ENCODE results near the gene NPHP1. TPM values are rescaled to one million over a fixed set of nuclear protein-coding genes. Genes with fewer than 3 reads are reported as not detected.

Gene NPHP1
- total and polyA plus RNA-seq, 4 experiments from 2014 or later: 0.23 to 1.3 (median 0.91) TPM

GRCh38 chr2:110126086-110126773, 78.6 kb downstream of the NPHP1 start:
- ChIA-PET POLR2A (ENCODE audit: partially characterized antibody) (no interaction called here), CTCF (ENCODE audit: partially characterized antibody) (no interaction called here)
- no peak overlapping the region for H3K4me3 ChIP-seq (ENCODE audit: low read length in 2 of 2)
- H3K27ac ChIP-seq (ENCODE audit: low read depth, low read length): no peak overlapping the region
- intact Hi-C loops (cut with micrococcal nuclease): no loop called here
- no peaks in the 10 kb centered on the region for H3K4me1 Mint-ChIP-seq
- H3K9me3 Mint-ChIP-seq: peaks cover 0 to 2% (median 0%) of the 10 kb centered on the region in 8 donors
- DNase-seq: no peak
- H3K4me1 ChIP-seq (ENCODE audit: insufficient read depth, low read length): no peaks in the 10 kb centered on the region
- no peak overlapping the region for H3K27ac Mint-ChIP-seq
- no peaks in the 10 kb centered on the region for H3K36me3 ChIP-seq (ENCODE audit: insufficient read depth, low read length)
- no peaks in the 10 kb centered on the region for H3K9me3 ChIP-seq (ENCODE audit: control insufficient read depth in 1 of 2, low read length in 2 of 2)
- no peaks in the 10 kb centered on the region for H3K27me3 ChIP-seq (ENCODE audit: insufficient read depth, low read length)
- H3K4me3 Mint-ChIP-seq: no peak overlapping the region
- no peaks in the 10 kb centered on the region for H3K36me3 Mint-ChIP-seq
- peaks cover 2 to 3% of the 10 kb centered on the region in 2 donors for H3K27me3 Mint-ChIP-seq

- H3K4me3 Mint-ChIP-seq: no peak overlapping the region
- no peaks in the 10 kb centered on the region for H3K36me3 ChIP-seq (ENCODE audit: insufficient read depth, low read length)
- H3K4me1 ChIP-seq (ENCODE audit: insufficient read depth, low read length): no peaks in the 10 kb centered on the region
- H3K9me3 ChIP-seq (ENCODE audit: control insufficient read depth in 1 of 2, low read length in 2 of 2): no peaks in the 10 kb centered on the region
- intact Hi-C loops (cut with micrococcal nuclease): no loop called here
- H3K36me3 Mint-ChIP-seq: no peaks in the 10 kb centered on the region
- H3K9me3 Mint-ChIP-seq: no peaks in the 10 kb centered on the region
- H3K27me3 ChIP-seq (ENCODE audit: insufficient read depth, low read length): no peaks in the 10 kb centered on the region
- peaks cover 3 to 6% of the 10 kb centered on the region in 2 donors for H3K27me3 Mint-ChIP-seq
- DNase-seq: no peak
- CTCF ChIA-PET (ENCODE audit: partially characterized antibody): no interaction called here
- H3K27ac Mint-ChIP-seq: no peak overlapping the region
- H3K4me1 Mint-ChIP-seq: no peaks in the 10 kb centered on the region
- POLR2A ChIA-PET (ENCODE audit: partially characterized antibody): no interaction called here
- H3K4me3 ChIP-seq (ENCODE audit: low read length in 2 of 2): no peak overlapping the region
- H3K27ac ChIP-seq (ENCODE audit: low read depth, low read length): no peak overlapping the region
Observed at GRCh38 chr2:110124939-110125691, 79.7 kb downstream of the NPHP1 start.

- Histone ChIP-seq H3K9me3 (ENCODE audit: control insufficient read depth in 1 of 2, low read length in 2 of 2) (no peaks in the 10 kb centered on the region), H3K4me1 (ENCODE audit: insufficient read depth, low read length) (no peaks in the 10 kb centered on the region), H3K36me3 (ENCODE audit: insufficient read depth, low read length) (no peaks in the 10 kb centered on the region), H3K27me3 (ENCODE audit: insufficient read depth, low read length) (no peaks in the 10 kb centered on the region), H3K4me3 (ENCODE audit: low read length in 2 of 2) (no peak overlapping the region), H3K27ac (ENCODE audit: low read depth, low read length) (no peak overlapping the region)
- intact Hi-C loops (cut with micrococcal nuclease): no loop called here
- no peak overlapping the region for H3K27ac Mint-ChIP-seq
- no peak for DNase-seq
- ChIA-PET POLR2A (ENCODE audit: partially characterized antibody) (no interaction called here), CTCF (ENCODE audit: partially characterized antibody) (no interaction called here)
- peaks cover 5 to 10% of the 10 kb centered on the region in 2 donors for H3K27me3 Mint-ChIP-seq
- H3K4me3 Mint-ChIP-seq: no peak overlapping the region
- no peaks in the 10 kb centered on the region for H3K36me3 Mint-ChIP-seq
- H3K4me1 Mint-ChIP-seq: no peaks in the 10 kb centered on the region
- H3K9me3 Mint-ChIP-seq: no peaks in the 10 kb centered on the region
Observed at GRCh38 chr2:110124038-110124825, 80.6 kb downstream of the NPHP1 start.

GRCh38 chr2:110121592-110121991, 83.2 kb downstream of the NPHP1 start:
- Histone ChIP-seq H3K4me3 (ENCODE audit: low read length in 2 of 2) (no peak overlapping the region), H3K27me3 (ENCODE audit: insufficient read depth, low read length) (peaks cover 10% of the 10 kb centered on the region), H3K9me3 (ENCODE audit: control insufficient read depth in 1 of 2, low read length in 2 of 2) (no peaks in the 10 kb centered on the region), H3K4me1 (ENCODE audit: insufficient read depth, low read length) (no peaks in the 10 kb centered on the region), H3K36me3 (ENCODE audit: insufficient read depth, low read length) (no peaks in the 10 kb centered on the region), H3K27ac (ENCODE audit: low read depth, low read length) (no peak overlapping the region)
- ChIA-PET CTCF (ENCODE audit: partially characterized antibody) (interaction anchor here (0.8 kb wide), 1 partner anchor 35 kb away, joined by 3 read pairs; no protein-coding TSS in a partner anchor), POLR2A (ENCODE audit: partially characterized antibody) (no interaction called here)
- Mint-ChIP-seq H3K27me3 (peaks cover 20 to 25% of the 10 kb centered on the region in 2 donors), H3K36me3 (no peaks in the 10 kb centered on the region), H3K4me1 (no peaks in the 10 kb centered on the region), H3K4me3 (no peak overlapping the region), H3K27ac (no peak overlapping the region), H3K9me3 (no peaks in the 10 kb centered on the region)
- no peak for DNase-seq
- intact Hi-C loops (cut with micrococcal nuclease): no loop called here

- Histone ChIP-seq H3K9me3 (ENCODE audit: control insufficient read depth in 1 of 2, low read length in 2 of 2) (no peaks in the 10 kb centered on the region), H3K27ac (ENCODE audit: low read depth, low read length) (no peak overlapping the region), H3K27me3 (ENCODE audit: insufficient read depth, low read length) (peaks cover 15% of the 10 kb centered on the region), H3K4me1 (ENCODE audit: insufficient read depth, low read length) (no peaks in the 10 kb centered on the region), H3K36me3 (ENCODE audit: insufficient read depth, low read length) (no peaks in the 10 kb centered on the region), H3K4me3 (ENCODE audit: low read length in 2 of 2) (no peak overlapping the region)
- DNase-seq: no peak
- H3K27me3 Mint-ChIP-seq: peaks cover 22 to 30% of the 10 kb centered on the region in 2 donors
- H3K27ac Mint-ChIP-seq: no peak overlapping the region
- H3K36me3 Mint-ChIP-seq: no peaks in the 10 kb centered on the region
- no peaks in the 10 kb centered on the region for H3K9me3 Mint-ChIP-seq
- CTCF ChIA-PET (ENCODE audit: partially characterized antibody): no interaction called here
- no peaks in the 10 kb centered on the region for H3K4me1 Mint-ChIP-seq
- POLR2A ChIA-PET (ENCODE audit: partially characterized antibody): no interaction called here
- intact Hi-C loops (cut with micrococcal nuclease): no loop called here
- no peak overlapping the region for H3K4me3 Mint-ChIP-seq
Observed at GRCh38 chr2:110121052-110121334, 83.8 kb downstream of the NPHP1 start.

GRCh38 chr2:110120171-110121051, 84.4 kb downstream of the NPHP1 start:
- no peaks in the 10 kb centered on the region for H3K36me3 ChIP-seq (ENCODE audit: insufficient read depth, low read length)
- peaks cover 15% of the 10 kb centered on the region for H3K27me3 ChIP-seq (ENCODE audit: insufficient read depth, low read length)
- Mint-ChIP-seq H3K9me3 (no peaks in the 10 kb centered on the region), H3K36me3 (no peaks in the 10 kb centered on the region), H3K4me3 (no peak overlapping the region), H3K27me3 (peaks cover 22 to 30% of the 10 kb centered on the region in 2 donors), H3K27ac (no peak overlapping the region), H3K4me1 (no peaks in the 10 kb centered on the region)
- H3K4me3 ChIP-seq (ENCODE audit: low read length in 2 of 2): no peak overlapping the region
- ChIA-PET POLR2A (ENCODE audit: partially characterized antibody) (no interaction called here), CTCF (ENCODE audit: partially characterized antibody) (no interaction called here)
- intact Hi-C loops (cut with micrococcal nuclease): no loop called here
- no peak overlapping the region for H3K27ac ChIP-seq (ENCODE audit: low read depth, low read length)
- no peak for DNase-seq
- H3K9me3 ChIP-seq (ENCODE audit: control insufficient read depth in 1 of 2, low read length in 2 of 2): no peaks in the 10 kb centered on the region
- H3K4me1 ChIP-seq (ENCODE audit: insufficient read depth, low read length): no peaks in the 10 kb centered on the region

Measured in CD4-positive, alpha-beta memory T cell (primary cell).